Left ventricle myocardium inferior (tissue), 1 donor: ENCODE data around the gene POU2F3. TPM values are rescaled to one million over a fixed set of nuclear protein-coding genes. Genes with fewer than 3 reads are reported as not detected.
A peak's percentile ranks its signal among the peaks of the same experiment; 100 is the strongest.

Experiments used
- DNase-seq: peaks from one replicate; pipeline ENCODE4 v3.0.0-alpha.2; 2020
- H3K27ac ChIP-seq: fragments of 200-600 bp; replicated peaks from 2 replicates; pipeline ENCODE4 v1.8.0; 2021
- H3K27me3 ChIP-seq: fragments of 200-600 bp; 2 replicates; pipeline ENCODE4 v1.8.0; 2021; ENCODE audit warnings: low read depth
- H3K36me3 ChIP-seq: fragments of 200-600 bp; 2 replicates; pipeline ENCODE4 v1.8.0; 2021
- H3K4me1 ChIP-seq: fragments of 200-600 bp; 2 replicates; pipeline ENCODE4 v1.8.0; 2021
- H3K4me3 ChIP-seq: fragments of 200-600 bp; 2 replicates; pipeline ENCODE4 v1.8.0; 2021; ENCODE audit warnings: mild to moderate bottlenecking, moderate library complexity
- H3K9me3 ChIP-seq: fragments of 200-600 bp; replicated peaks from 2 replicates; pipeline ENCODE4 v1.8.0; 2021
- CTCF ChIP-seq: fragments of 200-600 bp; IDR thresholded peaks from 2 replicates; pipeline ENCODE4 v1.8.0; 2021; ENCODE audit warnings: antibody characterized with exemption, mild to moderate bottlenecking, borderline replicate concordance
- intact Hi-C: fragments of 100-400 bp; cut with micrococcal nuclease; formaldehyde crosslinking; loops from one replicate; pipeline ENCODE4 v1.11.0; 2022
- total RNA-seq: library from RNA; stranded (reverse); fragmentation: NEBNext Ultra II Directional; extraction: Animal tissue kit (Norgen Biotek cat#: 25700); gene quantifications from one replicate; pipeline ENCODE4 v1.2.1, GENCODE V29; 2021
- donor health status: DM: no; HTN: yes; CAD: no; lungs with severe emphysema.

POU2F3 gene
- total RNA-seq, 1 donor from 2014 or later: not detected

- TF ChIP-seq CTCF: no peak
- peak overlapping the region; percentile 88 for H3K27ac ChIP-seq
- H3K9me3 ChIP-seq: no peaks in the 10 kb centered on the region
- intact Hi-C loops: no loop called here
- no peaks in the 10 kb centered on the region for H3K27me3 ChIP-seq
- DNase-seq: no peak
- H3K36me3 ChIP-seq: peaks cover 4% of the 10 kb centered on the region
- peak overlapping the region; percentile 37 for H3K4me3 ChIP-seq
- peaks cover 74% of the 10 kb centered on the region for H3K4me1 ChIP-seq
Measured at GRCh38 chr11:120224361-120224760, 15.6 kb upstream of the POU2F3 start.

- intact Hi-C loops: no loop called here
- peak overlapping the region; percentile 88 for H3K27ac ChIP-seq
- peaks cover 2% of the 10 kb centered on the region for H3K27me3 ChIP-seq
- H3K4me1 ChIP-seq: peaks cover 65% of the 10 kb centered on the region
- H3K4me3 ChIP-seq: peak overlapping the region; percentile 37
- no peak for TF ChIP-seq CTCF
- peaks cover 4% of the 10 kb centered on the region for H3K36me3 ChIP-seq
- peak; percentile 58 for DNase-seq
- no peaks in the 10 kb centered on the region for H3K9me3 ChIP-seq
Measured at GRCh38 chr11:120224972-120225909, 14.7 kb upstream of the POU2F3 start.

- peaks cover 55% of the 10 kb centered on the region for H3K4me1 ChIP-seq
- DNase-seq: no peak
- H3K9me3 ChIP-seq: no peaks in the 10 kb centered on the region
- H3K27ac ChIP-seq: peak overlapping the region; percentile 88
- peaks cover 12% of the 10 kb centered on the region for H3K27me3 ChIP-seq
- intact Hi-C loops: no loop called here
- peaks cover 4% of the 10 kb centered on the region for H3K36me3 ChIP-seq
- no peak overlapping the region for H3K4me3 ChIP-seq
- TF ChIP-seq CTCF: no peak
Measured at GRCh38 chr11:120226242-120226641, 13.7 kb upstream of the POU2F3 start.

- no peak overlapping the region for H3K4me3 ChIP-seq
- H3K27ac ChIP-seq: peak overlapping the region; percentile 88
- peaks cover 13% of the 10 kb centered on the region for H3K27me3 ChIP-seq
- peaks cover 50% of the 10 kb centered on the region for H3K4me1 ChIP-seq
- peaks cover 2% of the 10 kb centered on the region for H3K36me3 ChIP-seq
- intact Hi-C loops: no loop called here
- no peak for DNase-seq
- no peaks in the 10 kb centered on the region for H3K9me3 ChIP-seq
- no peak for TF ChIP-seq CTCF
Measured at GRCh38 chr11:120226714-120227113, 13.2 kb upstream of the POU2F3 start.

DNA sequence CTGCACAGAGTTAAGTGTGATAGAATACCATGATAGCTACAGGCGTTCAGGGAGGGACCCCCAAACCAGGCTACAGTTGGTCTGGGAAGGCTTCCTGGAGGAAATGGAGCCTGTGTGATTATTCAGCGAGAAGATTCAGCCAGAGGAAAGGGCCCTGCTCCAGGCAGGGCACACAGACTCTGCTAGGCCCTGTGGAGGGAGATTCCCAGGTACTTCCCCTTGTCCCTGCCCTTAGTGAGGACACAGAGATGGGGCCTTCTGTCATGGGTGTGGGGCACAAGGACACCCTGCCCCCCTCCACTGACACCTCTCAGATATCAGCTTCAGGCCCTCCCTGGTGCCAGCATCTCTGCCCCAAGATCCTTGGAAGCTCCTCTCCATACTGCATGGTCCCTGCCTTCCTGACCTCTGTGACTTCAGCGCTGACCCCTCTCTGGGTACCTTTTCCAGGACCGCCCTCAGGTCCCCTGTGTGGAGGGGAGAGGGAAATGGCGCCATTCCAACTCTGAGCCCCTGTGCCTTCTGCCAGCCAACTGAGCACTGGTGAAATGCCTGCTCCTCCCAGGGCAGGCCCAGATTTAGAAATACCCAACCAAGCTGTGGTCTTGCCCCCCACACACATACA, 12.6 kb upstream of the POU2F3 start:
- no peaks in the 10 kb centered on the region for H3K9me3 ChIP-seq
- H3K4me3 ChIP-seq: no peak overlapping the region
- H3K4me1 ChIP-seq: peaks cover 44% of the 10 kb centered on the region
- TF ChIP-seq CTCF: no peak
- H3K36me3 ChIP-seq: no peaks in the 10 kb centered on the region
- peaks cover 19% of the 10 kb centered on the region for H3K27me3 ChIP-seq
- no peak for DNase-seq
- intact Hi-C loops: no loop called here
- peak overlapping the region; percentile 16 for H3K27ac ChIP-seq
